ENCODE results near the gene SLC25A22. TPM values are rescaled to one million over a fixed set of nuclear protein-coding genes. Genes with fewer than 3 reads are reported as not detected.
A peak's percentile ranks its signal among the peaks of the same experiment; 100 is the strongest.

SLC25A22 gene
- total RNA-seq, 1 experiment from 2014 or later = 32.7 TPM

DNA sequence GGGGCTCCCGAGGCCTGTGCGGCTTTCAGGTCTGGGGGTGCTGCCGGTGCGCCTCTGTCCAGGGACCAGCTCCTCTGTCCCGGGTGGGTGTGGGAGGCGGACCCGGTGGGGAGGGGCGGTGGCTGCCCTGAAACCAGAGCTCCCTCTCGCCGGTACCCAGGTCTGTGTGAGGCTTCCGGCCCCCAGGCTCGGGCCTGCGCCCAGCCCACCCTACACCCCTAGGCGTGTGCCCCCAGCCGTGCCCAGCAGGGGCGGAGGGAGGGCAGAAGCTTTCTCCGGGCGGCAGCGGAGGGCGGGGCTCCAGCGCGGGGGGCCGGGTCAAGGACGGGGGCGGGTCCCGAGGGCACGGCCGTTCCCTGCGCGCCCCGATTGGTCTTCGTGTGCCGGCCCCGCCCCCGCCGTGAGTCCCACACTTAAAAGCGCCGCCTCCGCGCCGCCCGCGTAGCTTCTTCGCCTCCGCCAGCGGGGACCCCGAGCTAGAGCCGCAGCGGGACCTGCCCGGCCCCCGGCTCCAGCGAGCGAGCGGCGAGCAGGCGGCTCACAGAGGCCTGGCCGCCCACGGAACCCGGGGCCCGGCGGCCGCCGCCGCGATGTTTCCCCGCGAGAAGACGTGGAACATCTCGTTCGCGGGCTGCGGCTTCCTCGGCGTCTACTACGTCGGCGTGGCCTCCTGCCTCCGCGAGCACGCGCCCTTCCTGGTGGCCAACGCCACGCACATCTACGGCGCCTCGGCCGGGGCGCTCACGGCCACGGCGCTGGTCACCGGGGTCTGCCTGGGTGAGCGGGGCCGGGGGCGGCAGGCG lies 21.2 kb upstream of the SLC25A22 start:
- peaks cover 26% of the 10 kb centered on the region for H3K4me1 ChIP-seq (ENCODE audit: insufficient read depth, low read length)
- H2AFZ ChIP-seq (ENCODE audit: low read length) = peak overlapping the region; percentile 74
- peaks cover 25% of the 10 kb centered on the region for H3K79me2 ChIP-seq (ENCODE audit: low read length)
- H3K36me3 ChIP-seq (ENCODE audit: low read depth, low read length) = no peaks in the 10 kb centered on the region
- H3K27me3 ChIP-seq (ENCODE audit: low read length) = no peaks in the 10 kb centered on the region
- ChIA-PET CTCF (interaction anchor here (1.9 kb wide), 1 partner anchor 13 kb away, joined by 18 read pairs; the partner anchor contains the start of gene CD151), POLR2A (ENCODE audit: unreplicated experiment) (interaction anchor here (0.6 to 2.1 kb wide), 7 partner anchors 13 to 255 kb away, joined by 3 to 19 read pairs (median 8); partner anchors contain the start of genes CD151 and TSPAN4)
- peaks cover 13% of the 10 kb centered on the region; the same call in 1 of the 2 replicates for H4K20me1 ChIP-seq (ENCODE audit: low read length)
- peak overlapping the region; percentile 67 for H3K9ac ChIP-seq (ENCODE audit: low read length)
- DNase-seq (peak; percentile 80), ATAC-seq (peak; percentile 59)
- peak overlapping the region; percentile 89 for H3K4me3 ChIP-seq (ENCODE audit: low read length)
- H3K4me2 ChIP-seq (ENCODE audit: low read length) = peak overlapping the region; percentile 100
- intact Hi-C loops (cut with micrococcal nuclease) = no loop called here
- H3F3A ChIP-seq (ENCODE audit: low read length, unreplicated experiment) = no peaks in the 10 kb centered on the region
- H3K9me3 ChIP-seq (ENCODE audit: low read length) = no peaks in the 10 kb centered on the region
- H3K27ac ChIP-seq (ENCODE audit: low read length) = peak overlapping the region; percentile 30; the same call in 1 of the 2 replicates
- H3K9me2 ChIP-seq (replicated peaks; ENCODE audit: low read length) = no peaks in the 10 kb centered on the region
- TF ChIP-seq, protein P1, sequence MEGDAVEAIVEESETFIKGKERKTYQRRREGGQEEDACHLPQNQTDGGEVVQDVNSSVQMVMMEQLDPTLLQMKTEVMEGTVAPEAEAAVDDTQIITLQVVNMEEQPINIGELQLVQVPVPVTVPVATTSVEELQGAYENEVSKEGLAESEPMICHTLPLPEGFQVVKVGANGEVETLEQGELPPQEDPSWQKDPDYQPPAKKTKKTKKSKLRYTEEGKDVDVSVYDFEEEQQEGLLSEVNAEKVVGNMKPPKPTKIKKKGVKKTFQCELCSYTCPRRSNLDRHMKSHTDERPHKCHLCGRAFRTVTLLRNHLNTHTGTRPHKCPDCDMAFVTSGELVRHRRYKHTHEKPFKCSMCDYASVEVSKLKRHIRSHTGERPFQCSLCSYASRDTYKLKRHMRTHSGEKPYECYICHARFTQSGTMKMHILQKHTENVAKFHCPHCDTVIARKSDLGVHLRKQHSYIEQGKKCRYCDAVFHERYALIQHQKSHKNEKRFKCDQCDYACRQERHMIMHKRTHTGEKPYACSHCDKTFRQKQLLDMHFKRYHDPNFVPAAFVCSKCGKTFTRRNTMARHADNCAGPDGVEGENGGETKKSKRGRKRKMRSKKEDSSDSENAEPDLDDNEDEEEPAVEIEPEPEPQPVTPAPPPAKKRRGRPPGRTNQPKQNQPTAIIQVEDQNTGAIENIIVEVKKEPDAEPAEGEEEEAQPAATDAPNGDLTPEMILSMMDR (conservative IDR thresholded peaks at IDR 0.05; ENCODE audit: low read depth, low read length) = no peak
- no peak for TF ChIP-seq EZH2 (IDR thresholded peaks at IDR 0.05; ENCODE audit: low read length, unreplicated experiment)
- no peak for TF ChIP-seq EZH2phosphoT487 (IDR thresholded peaks at IDR 0.05; ENCODE audit: borderline replicate concordance, low read length)
- no TSS peak for BruUV-seq (replicated peaks)

DNA sequence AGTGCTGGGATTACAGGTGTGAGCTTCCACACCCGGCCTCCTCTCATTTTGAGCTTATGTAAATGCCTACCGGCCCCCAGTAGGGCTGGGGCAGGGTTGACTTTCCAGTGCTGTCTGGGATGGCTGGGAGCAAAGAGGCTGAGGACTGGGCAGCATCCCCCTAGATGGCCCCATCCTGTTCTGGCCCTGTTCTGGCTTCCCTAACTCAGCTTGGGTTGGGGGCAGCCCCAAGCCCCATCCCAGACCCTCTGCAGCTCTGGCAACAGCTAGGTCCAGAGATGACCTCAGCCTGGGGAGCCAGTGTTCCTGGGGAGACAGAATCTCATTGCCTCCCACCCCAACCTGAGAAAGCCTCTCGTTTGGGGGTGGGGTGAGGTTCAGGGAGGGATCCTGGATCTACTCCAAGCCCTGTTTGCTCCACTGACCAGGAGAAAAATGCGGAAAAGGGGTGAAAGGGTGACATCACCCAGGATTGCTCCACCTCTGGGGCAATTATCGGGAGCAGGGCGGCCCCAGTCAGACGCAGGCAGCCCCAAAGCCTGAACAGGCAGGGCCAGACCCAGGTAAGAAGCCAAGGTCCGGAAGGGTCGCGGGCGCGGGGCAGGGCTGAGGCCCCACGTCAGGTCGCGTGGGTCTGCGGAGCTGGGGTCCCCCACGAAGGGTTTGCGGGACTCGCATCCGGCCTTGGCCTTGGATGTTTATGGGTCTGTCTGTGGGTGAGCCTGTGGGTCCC lies 20.5 kb upstream of the SLC25A22 start, which contains the start of gene PNPLA2:
TSS of gene PNPLA2 (plus strand) at position 519 of the 733 bp plus-strand sequence. CDS start 805 bp downstream, outside the sequence.
- Histone ChIP-seq H4K20me1 (ENCODE audit: low read length) (peaks cover 16% of the 10 kb centered on the region; the same call in 1 of the 2 replicates), H3K79me2 (ENCODE audit: low read length) (peaks cover 25% of the 10 kb centered on the region), H3K36me3 (ENCODE audit: low read depth, low read length) (peaks cover 3% of the 10 kb centered on the region; the same call in 1 of the 2 replicates), H3K27me3 (ENCODE audit: low read length) (no peaks in the 10 kb centered on the region), H3K4me1 (ENCODE audit: insufficient read depth, low read length) (peaks cover 26% of the 10 kb centered on the region), H3F3A (ENCODE audit: low read length, unreplicated experiment) (peaks cover 5% of the 10 kb centered on the region), H2AFZ (ENCODE audit: low read length) (peak within 1 kb of the TSS; percentile 74), H3K4me2 (ENCODE audit: low read length) (peak within 1 kb of the TSS; percentile 100), H3K27ac (ENCODE audit: low read length) (peak within 1 kb of the TSS; percentile 30; the same call in 1 of the 2 replicates), H3K4me3 (ENCODE audit: low read length) (peak within 1 kb of the TSS; percentile 89), H3K9me3 (ENCODE audit: low read length) (no peaks in the 10 kb centered on the region), H3K9ac (ENCODE audit: low read length) (peak within 1 kb of the TSS; percentile 67), H3K9me2 (replicated peaks; ENCODE audit: low read length) (no peaks in the 10 kb centered on the region)
- ChIA-PET POLR2A (ENCODE audit: unreplicated experiment) (interaction anchor here (0.6 to 2.1 kb wide), 7 partner anchors 13 to 255 kb away, joined by 3 to 19 read pairs (median 8); partner anchors contain the start of genes CD151 and TSPAN4), CTCF (interaction anchor here (1.9 kb wide), 1 partner anchor 14 kb away, joined by 18 read pairs; the partner anchor contains the start of gene CD151)
- DNase-seq = peak; percentile 11
- no peak for TF ChIP-seq EZH2phosphoT487 (IDR thresholded peaks at IDR 0.05; ENCODE audit: borderline replicate concordance, low read length)
- TF ChIP-seq, protein P1 (conservative IDR thresholded peaks at IDR 0.05; ENCODE audit: low read depth, low read length) = no peak
- no peak for TF ChIP-seq EZH2 (IDR thresholded peaks at IDR 0.05; ENCODE audit: low read length, unreplicated experiment)
- TSS peak; percentile 41 for BruUV-seq (replicated peaks)
- ATAC-seq = no peak
- intact Hi-C loops (cut with micrococcal nuclease) = no loop called here

Data from PC-3 (cell line).